Memory B cell (primary cell): Measurements from ENCODE around the gene PLCH1.

Source experiments
- ATAC-seq: fragments of 150-1000 bp; cut with Tn5 transposase; 2 replicates; pipeline ENCODE4 v1.10.0; 2021; ENCODE audit warnings: low read depth, mild to moderate bottlenecking, moderate library complexity
- DNase-seq, 2 donors: peaks; one replicate each; pipeline ENCODE4 v3.0.0; 2022; ENCODE audit warnings: low spot score in 2 of 2
- H3K27ac Mint-ChIP-seq: one replicate; pipeline ENCODE4 v1.8.0; 2022; ENCODE audit warnings: mild to moderate bottlenecking, moderate library complexity, mixed read lengths
- H3K27me3 Mint-ChIP-seq: one replicate; pipeline ENCODE4 v1.8.0; 2022; ENCODE audit warnings: mixed read lengths
- H3K36me3 Mint-ChIP-seq: one replicate; pipeline ENCODE4 v1.8.0; 2022; ENCODE audit warnings: mild to moderate bottlenecking, mixed read lengths
- H3K4me1 Mint-ChIP-seq: one replicate; pipeline ENCODE4 v1.8.0; 2022; ENCODE audit warnings: mixed read lengths
- H3K4me3 Mint-ChIP-seq: one replicate; pipeline ENCODE4 v1.8.0; 2022; ENCODE audit warnings: mild to moderate bottlenecking, moderate library complexity, mixed read lengths
- H3K9me3 Mint-ChIP-seq: one replicate; pipeline ENCODE4 v1.8.0; 2022; ENCODE audit warnings: mixed read lengths

PLCH1 gene

GRCh38 chr3:155737844-155738460 is 6.9 kb downstream of the PLCH1 start:
- Mint-ChIP-seq H3K4me3 (no peak overlapping the region), H3K27ac (peak overlapping the region; percentile 1), H3K9me3 (no peaks in the 10 kb centered on the region), H3K4me1 (peaks cover 3% of the 10 kb centered on the region), H3K36me3 (no peaks in the 10 kb centered on the region), H3K27me3 (peaks cover 14% of the 10 kb centered on the region)
- ATAC-seq (peak; percentile 38), DNase-seq (no peak)

GRCh38 chr3:155736381-155736780 is 8.5 kb downstream of the PLCH1 start:
- no peaks in the 10 kb centered on the region for H3K9me3 Mint-ChIP-seq
- no peaks in the 10 kb centered on the region for H3K36me3 Mint-ChIP-seq
- DNase-seq: no peak
- H3K4me3 Mint-ChIP-seq: no peak overlapping the region
- H3K27ac Mint-ChIP-seq: no peak overlapping the region
- peaks cover 11% of the 10 kb centered on the region for H3K27me3 Mint-ChIP-seq
- no peak for ATAC-seq
- H3K4me1 Mint-ChIP-seq: peaks cover 3% of the 10 kb centered on the region

GRCh38 chr3:155730843-155731242 is 14.0 kb downstream of the PLCH1 start:
- Mint-ChIP-seq H3K4me3 (no peak overlapping the region), H3K27me3 (peaks cover 12% of the 10 kb centered on the region), H3K4me1 (no peaks in the 10 kb centered on the region), H3K36me3 (no peaks in the 10 kb centered on the region), H3K9me3 (no peaks in the 10 kb centered on the region), H3K27ac (no peak overlapping the region)
- DNase-seq (no peak), ATAC-seq (no peak)

GRCh38 chr3:155727836-155728235 is 17.0 kb downstream of the PLCH1 start:
- ATAC-seq (no peak), DNase-seq (no peak)
- H3K4me3 Mint-ChIP-seq: no peak overlapping the region
- no peak overlapping the region for H3K27ac Mint-ChIP-seq
- H3K36me3 Mint-ChIP-seq: no peaks in the 10 kb centered on the region
- H3K9me3 Mint-ChIP-seq: peaks cover 2% of the 10 kb centered on the region
- no peaks in the 10 kb centered on the region for H3K4me1 Mint-ChIP-seq
- peaks cover 13% of the 10 kb centered on the region for H3K27me3 Mint-ChIP-seq

- Mint-ChIP-seq H3K4me1 (no peaks in the 10 kb centered on the region), H3K4me3 (no peak overlapping the region), H3K36me3 (peaks cover 2% of the 10 kb centered on the region), H3K9me3 (peaks cover 7% of the 10 kb centered on the region), H3K27me3 (no peaks in the 10 kb centered on the region), H3K27ac (no peak overlapping the region)
- no peak for DNase-seq
- ATAC-seq: no peak
Observed at GRCh38 chr3:155714295-155714718, 30.6 kb downstream of the PLCH1 start.

DNA sequence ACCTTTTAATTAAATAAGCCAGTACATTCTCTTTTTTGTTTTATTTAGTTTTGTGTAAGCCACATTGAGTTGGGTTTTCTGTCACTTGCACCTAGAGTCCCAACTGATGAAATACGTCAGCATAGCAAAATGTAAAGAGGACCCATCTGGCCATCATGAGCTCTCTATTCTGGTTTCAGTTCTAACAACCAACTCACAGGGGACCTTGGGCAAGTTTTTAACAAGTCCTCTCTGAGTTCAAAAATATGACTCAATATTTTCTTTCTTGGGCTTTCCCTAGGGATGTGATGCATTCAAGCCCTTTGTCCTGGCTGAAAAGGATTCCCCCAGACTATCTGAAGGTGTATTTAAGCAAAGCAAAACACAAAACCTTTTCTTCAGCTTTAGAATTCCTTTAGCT is 32.9 kb downstream of the PLCH1 start:
- H3K27ac Mint-ChIP-seq: no peak overlapping the region

DNA sequence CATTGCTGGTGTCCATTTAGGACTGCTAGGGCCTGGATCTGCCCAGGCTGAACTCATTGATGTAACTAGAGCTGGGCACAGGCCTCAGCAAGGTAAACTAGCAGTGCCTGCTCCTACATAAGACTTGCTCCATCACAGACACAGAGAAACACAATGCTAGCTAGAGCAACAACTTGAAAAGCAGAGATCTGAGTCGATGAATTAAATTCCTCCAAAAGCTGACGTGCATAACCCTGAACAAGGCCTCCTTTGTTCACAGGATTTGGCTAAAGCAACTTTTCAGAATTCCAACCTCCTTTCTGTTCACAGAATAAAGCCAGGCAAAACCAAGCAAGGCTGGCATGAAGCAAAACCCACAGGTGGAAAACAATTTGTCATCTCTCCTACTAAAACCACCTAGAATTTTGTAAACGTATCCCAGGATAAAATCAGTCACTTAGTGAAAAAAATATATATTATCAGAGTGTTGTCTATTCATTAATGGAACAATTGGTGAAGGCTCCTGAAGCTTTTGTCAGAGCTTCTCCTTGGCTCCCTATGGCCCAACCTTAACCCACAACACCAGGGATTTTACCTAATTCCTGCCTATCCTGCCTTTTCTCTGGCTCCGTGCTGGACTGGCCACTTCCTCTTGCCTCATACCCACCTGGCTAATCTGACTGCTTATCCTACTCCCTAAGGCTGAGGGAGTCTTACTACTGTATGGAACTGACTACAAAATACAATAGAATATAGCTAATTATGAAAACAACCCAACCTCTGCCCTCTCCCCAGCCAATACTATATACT is 39.9 kb downstream of the PLCH1 start:
- Mint-ChIP-seq H3K4me1 (no peaks in the 10 kb centered on the region), H3K27me3 (no peaks in the 10 kb centered on the region), H3K36me3 (no peaks in the 10 kb centered on the region), H3K4me3 (no peak overlapping the region), H3K27ac (no peak overlapping the region), H3K9me3 (no peaks in the 10 kb centered on the region)
- no peak for ATAC-seq
- DNase-seq: no peak

More for the DNA sequence above, 32.9 kb downstream of the PLCH1 start:
- Mint-ChIP-seq H3K9me3 (no peaks in the 10 kb centered on the region), H3K36me3 (no peaks in the 10 kb centered on the region), H3K27me3 (no peaks in the 10 kb centered on the region), H3K4me1 (no peaks in the 10 kb centered on the region), H3K4me3 (no peak overlapping the region)
- ATAC-seq (no peak), DNase-seq (no peak)

DNA sequence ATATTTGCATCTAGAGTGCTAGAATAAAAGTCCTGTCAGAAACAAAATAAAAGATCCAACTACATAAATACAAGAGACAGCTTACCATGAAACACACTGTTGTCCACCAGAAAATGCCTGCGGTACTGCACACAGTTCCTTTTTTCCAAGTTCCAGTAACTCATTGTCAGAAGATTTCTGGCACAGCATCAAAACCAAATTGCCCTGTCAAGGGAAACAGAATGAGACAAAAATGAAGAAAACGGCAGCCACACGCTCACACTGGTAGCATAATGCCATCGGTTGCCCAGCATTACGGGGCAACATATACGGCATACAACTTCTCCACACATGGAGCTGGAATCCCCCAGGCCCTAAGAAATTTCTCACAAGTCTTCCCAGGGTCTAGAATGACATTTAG is 40.8 kb downstream of the PLCH1 start:
- H3K36me3 Mint-ChIP-seq: no peaks in the 10 kb centered on the region
- no peak for ATAC-seq
- H3K4me3 Mint-ChIP-seq: no peak overlapping the region
- no peaks in the 10 kb centered on the region for H3K4me1 Mint-ChIP-seq
- no peaks in the 10 kb centered on the region for H3K9me3 Mint-ChIP-seq
- no peak overlapping the region for H3K27ac Mint-ChIP-seq
- DNase-seq: no peak
- H3K27me3 Mint-ChIP-seq: no peaks in the 10 kb centered on the region

- H3K4me1 Mint-ChIP-seq: no peaks in the 10 kb centered on the region
- no peaks in the 10 kb centered on the region for H3K27me3 Mint-ChIP-seq
- no peaks in the 10 kb centered on the region for H3K9me3 Mint-ChIP-seq
- no peak for DNase-seq
- H3K36me3 Mint-ChIP-seq: no peaks in the 10 kb centered on the region
- no peak overlapping the region for H3K4me3 Mint-ChIP-seq
- H3K27ac Mint-ChIP-seq: no peak overlapping the region
- no peak for ATAC-seq
Observed at GRCh38 chr3:155702745-155703591, 41.9 kb downstream of the PLCH1 start.

DNA sequence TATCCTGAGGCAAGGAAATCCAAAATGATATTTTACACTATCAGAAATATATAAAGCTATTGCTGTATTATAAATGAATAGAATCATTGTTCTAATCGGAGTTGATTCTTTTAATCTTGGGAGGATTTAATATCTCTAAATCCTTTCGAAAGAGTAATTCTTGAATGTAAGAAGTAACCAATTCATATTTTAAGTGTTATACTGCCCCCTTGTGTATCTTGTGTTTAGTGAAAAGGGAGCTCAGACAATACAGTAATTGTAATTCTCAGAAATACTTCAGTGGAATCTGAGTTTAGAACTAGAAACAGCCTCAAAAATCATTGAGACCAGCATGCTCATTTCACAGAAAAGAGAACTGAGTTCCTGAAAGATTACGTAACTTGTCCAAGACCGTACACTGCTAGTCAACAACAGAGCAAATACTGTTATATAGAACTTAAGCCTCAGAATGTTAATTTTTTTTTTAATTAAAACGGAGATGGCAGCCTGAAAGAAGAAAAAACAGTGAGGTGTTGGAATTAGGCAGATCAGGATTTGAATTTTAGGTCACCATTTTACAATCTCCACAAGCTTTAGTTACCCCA is 42.9 kb downstream of the PLCH1 start:
- DNase-seq (peak in 1 of 2 donors; percentile 33), ATAC-seq (peak; percentile 49)
- H3K27ac Mint-ChIP-seq: no peak overlapping the region
- no peaks in the 10 kb centered on the region for H3K27me3 Mint-ChIP-seq
- H3K4me3 Mint-ChIP-seq: no peak overlapping the region
- no peaks in the 10 kb centered on the region for H3K9me3 Mint-ChIP-seq
- no peaks in the 10 kb centered on the region for H3K4me1 Mint-ChIP-seq
- H3K36me3 Mint-ChIP-seq: no peaks in the 10 kb centered on the region

GRCh38 chr3:155697542-155697941 is 47.3 kb downstream of the PLCH1 start:
- H3K36me3 Mint-ChIP-seq: no peaks in the 10 kb centered on the region
- no peaks in the 10 kb centered on the region for H3K4me1 Mint-ChIP-seq
- H3K9me3 Mint-ChIP-seq: no peaks in the 10 kb centered on the region
- DNase-seq: no peak
- H3K27ac Mint-ChIP-seq: no peak overlapping the region
- ATAC-seq: no peak
- no peak overlapping the region for H3K4me3 Mint-ChIP-seq
- peaks cover 4% of the 10 kb centered on the region for H3K27me3 Mint-ChIP-seq

- no peaks in the 10 kb centered on the region for H3K36me3 Mint-ChIP-seq
- peaks cover 9% of the 10 kb centered on the region for H3K27me3 Mint-ChIP-seq
- DNase-seq (no peak), ATAC-seq (no peak)
- H3K27ac Mint-ChIP-seq: no peak overlapping the region
- no peak overlapping the region for H3K4me3 Mint-ChIP-seq
- no peaks in the 10 kb centered on the region for H3K9me3 Mint-ChIP-seq
- H3K4me1 Mint-ChIP-seq: no peaks in the 10 kb centered on the region
Observed at GRCh38 chr3:155690921-155691320, 54.0 kb downstream of the PLCH1 start.

DNA sequence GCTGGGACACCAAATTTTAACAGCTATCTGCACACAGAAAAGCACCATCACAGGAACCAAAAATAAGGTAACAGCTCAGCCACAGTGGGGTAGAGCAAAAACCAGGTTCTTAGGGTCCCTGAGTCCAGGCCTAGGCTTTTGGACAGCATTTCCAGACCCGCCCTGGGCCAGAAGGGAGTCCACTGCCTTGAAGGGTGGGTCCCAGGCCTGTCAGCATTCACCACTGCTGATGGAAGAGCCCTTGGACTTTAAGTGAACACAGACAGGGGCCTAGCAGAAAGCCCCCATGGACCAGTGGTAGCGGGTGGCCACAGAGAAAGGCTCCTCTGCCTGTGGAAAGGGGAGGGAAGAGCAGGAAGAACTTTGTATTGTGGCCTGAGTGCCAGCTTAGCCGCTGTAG is 56.4 kb downstream of the PLCH1 start:
- Mint-ChIP-seq H3K4me3 (no peak overlapping the region), H3K9me3 (no peaks in the 10 kb centered on the region), H3K36me3 (no peaks in the 10 kb centered on the region), H3K27ac (no peak overlapping the region), H3K4me1 (no peaks in the 10 kb centered on the region), H3K27me3 (peaks cover 5% of the 10 kb centered on the region)
- DNase-seq (no peak), ATAC-seq (no peak)

GRCh38 chr3:155683344-155683720 is 61.5 kb downstream of the PLCH1 start:
- H3K36me3 Mint-ChIP-seq: no peaks in the 10 kb centered on the region
- peaks cover 2% of the 10 kb centered on the region for H3K27me3 Mint-ChIP-seq
- H3K9me3 Mint-ChIP-seq: no peaks in the 10 kb centered on the region
- no peak overlapping the region for H3K27ac Mint-ChIP-seq
- DNase-seq (no peak), ATAC-seq (no peak)
- H3K4me1 Mint-ChIP-seq: no peaks in the 10 kb centered on the region
- no peak overlapping the region for H3K4me3 Mint-ChIP-seq
